GM18502 (cell line): ENCODE data around the gene TSHZ2.

Source experiments
- ATAC-seq: cut with Tn5 transposase; IDR thresholded peaks from one replicate; pipeline ENCODE4 v1.9.1; 2021; ENCODE audit warnings: mild to moderate bottlenecking; ENCODE audit not compliant: unreplicated experiment, poor library complexity

TSHZ2 gene

DNA sequence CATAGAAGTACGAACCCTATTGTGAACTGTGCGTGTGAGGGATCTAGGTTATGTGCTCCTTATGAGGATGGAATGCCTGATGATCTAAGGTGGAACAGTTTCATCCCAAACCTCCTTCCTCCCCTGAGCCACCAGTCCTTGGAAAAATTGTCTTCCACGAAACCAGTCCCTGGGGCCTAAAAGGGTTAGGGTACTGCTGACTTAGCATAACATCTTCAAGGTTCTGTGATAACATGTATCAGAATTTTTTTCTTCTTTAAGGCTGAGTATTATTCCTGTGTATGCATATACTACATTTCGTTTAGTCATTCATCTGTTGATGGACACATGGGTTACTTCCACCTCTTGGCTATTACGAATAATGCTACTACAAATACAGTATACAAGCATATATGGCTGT lies 80.2 kb downstream of the TSHZ2 start:
- no peak for ATAC-seq

DNA sequence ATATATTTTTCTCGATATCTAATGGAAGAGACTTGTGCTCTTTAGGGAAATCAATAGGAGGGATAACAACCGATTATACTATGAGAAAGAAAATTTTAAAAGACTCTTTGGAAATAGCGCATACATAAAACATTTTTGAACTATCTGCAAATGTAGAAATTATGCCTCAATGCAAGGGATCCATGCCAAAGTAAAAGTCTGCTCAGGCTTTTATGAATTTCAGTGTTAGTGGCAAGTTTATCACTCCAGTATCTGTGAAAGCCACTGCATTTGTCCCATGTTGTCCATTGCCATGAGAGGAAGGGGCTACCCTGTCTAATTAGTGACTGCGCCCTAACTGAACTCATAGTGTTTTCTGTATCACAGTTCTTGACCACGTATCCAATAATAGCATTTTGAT lies 81.4 kb downstream of the TSHZ2 start:
- no peak for ATAC-seq

DNA sequence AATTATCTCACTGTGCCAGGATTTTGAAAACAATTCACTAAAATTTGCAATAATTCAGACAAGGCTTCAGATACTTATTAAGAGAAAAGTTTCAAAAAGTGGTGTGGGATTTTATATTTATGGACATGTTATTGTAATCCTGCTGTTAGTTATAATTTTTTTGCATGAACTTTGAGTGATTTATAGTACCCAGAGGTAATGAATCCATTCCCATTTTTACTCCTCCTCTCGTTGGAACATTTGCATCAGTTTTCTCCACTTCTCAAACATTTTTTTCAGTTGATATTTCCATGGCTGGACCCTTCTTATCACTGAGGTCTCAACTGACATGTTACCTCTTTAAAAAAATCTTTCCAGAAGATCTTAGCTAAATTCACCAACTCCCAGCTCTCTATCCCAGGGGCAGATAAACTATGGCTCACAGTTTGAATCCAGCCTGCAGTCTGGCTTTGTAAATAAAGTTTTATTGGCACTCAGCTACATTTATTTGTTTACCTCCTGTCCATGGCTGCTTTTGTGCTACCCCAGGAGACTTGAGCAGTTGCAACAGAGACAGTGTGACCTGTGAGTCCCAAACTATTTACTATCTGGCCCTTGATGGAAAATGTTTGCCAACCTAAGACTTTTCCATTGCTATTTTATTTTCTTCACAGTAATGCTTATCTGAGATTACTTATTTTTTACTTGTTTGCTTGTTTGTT lies 83.4 kb downstream of the TSHZ2 start:
- ATAC-seq: no peak

DNA sequence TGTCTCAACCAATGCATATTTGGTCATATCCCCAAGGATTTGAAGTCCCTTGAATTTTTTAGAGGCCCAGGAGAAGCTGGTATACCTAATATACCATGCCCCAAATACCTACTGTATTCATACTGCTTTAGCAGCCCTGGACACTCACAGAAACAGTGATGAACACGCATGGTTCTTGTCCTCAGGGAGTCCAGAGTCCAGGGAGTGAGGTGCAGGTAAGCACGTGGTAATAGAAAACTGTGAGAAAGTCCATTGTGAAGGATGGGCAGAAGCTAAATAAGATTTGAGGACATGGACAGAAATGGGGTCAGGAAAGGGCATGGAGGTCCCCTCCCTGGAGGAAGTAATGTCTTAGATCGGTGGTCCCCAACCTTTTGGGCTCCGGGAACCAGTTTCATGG lies 85.4 kb downstream of the TSHZ2 start:
- no peak for ATAC-seq

DNA sequence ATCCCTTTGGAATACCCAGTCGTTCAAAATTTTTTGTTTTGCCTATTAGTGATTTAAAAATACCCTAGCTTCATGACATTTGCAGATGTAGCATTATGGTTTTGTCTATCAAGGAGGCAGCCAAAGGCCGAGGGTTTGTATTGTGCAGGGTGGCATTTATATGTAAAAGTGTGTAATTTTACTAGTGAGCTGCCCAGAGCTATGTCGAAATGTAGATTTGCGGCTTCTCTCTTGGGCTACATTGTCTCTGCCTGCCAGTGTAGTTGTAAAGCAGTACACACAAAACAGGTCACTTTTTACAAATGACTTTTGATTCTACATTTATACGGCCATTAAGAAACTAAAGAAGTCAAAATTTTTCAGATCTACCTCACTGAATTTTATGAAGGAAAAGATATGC lies 87.7 kb downstream of the TSHZ2 start:
- ATAC-seq: no peak

DNA sequence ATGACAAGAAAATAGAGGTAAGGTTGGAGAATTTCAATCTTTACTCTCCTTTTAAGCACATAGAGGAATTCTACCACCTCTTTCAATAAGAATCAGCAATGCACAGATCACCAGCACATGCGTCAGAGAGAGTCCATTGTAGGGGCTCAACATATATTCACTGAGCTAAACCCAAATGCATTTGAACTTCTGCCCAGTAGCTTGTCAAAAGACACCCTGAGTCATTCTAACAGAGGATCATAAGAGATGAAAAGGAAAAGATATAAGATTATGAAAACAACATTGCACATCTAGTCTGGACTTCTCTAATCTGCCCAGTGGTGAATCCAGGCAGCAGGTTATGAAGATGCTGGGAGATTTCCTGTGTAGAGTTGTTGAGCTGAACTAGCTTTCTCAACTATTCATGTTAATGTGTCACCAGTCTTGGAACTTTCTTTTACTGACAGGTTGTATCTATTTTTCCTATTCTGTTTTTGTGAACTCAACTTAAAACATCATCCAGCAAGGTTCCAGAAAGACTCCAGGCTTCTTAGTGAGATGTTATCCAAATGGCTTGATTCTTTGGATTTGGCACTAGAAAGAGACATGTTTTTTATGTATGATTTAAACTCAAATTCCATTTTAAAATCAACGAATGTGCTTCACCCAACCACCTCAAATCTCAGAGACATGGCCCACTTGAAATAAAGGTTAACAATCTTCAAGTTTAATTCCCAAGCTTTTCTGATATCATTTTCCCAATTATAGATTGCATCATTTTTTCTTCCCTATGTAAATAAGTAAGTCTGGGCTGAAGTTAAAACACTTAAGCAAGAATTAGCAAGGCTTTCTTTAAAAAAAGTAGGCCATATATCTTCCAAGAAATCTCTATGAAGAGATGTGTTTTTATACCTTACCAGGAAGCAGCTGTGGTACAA lies 89.3 kb downstream of the TSHZ2 start:
- no peak for ATAC-seq

DNA sequence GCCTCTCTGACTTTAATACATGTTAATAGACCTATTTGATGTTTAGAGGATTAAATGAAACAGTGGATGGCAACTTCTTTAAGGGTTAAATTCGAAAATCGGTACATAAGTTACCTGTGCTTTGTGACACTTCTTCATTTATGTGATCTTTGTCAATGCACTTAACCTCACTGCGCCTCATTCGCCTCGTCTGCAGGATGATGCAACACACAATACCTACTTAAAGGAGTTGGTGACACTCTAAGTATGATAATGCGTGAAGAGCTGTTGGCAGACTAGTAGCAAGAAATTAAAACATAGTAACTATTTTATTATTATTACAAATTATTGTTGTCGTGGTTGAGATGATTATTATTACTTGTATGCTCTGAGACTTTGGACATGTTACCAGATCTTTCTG lies 92.8 kb downstream of the TSHZ2 start:
- no peak for ATAC-seq

DNA sequence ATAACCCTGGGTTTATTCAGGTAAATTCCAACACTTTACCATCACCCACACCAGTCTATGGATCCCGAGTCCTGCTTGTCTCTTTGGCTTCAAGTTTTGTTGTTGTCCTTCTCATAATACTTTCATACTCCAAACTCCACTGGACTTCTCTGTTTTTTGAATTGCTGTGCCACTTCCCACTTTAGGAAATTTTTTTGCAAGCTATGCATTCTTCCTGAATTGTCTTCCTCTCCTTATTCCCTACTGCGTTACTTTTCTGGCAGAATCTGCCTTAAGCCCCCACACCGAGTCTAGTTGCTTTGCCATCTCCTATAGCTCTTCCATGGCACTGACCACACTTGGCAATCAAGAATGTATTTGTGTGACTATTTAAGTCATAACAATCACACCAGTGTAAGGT lies 96.1 kb downstream of the TSHZ2 start:
- ATAC-seq: no peak

DNA sequence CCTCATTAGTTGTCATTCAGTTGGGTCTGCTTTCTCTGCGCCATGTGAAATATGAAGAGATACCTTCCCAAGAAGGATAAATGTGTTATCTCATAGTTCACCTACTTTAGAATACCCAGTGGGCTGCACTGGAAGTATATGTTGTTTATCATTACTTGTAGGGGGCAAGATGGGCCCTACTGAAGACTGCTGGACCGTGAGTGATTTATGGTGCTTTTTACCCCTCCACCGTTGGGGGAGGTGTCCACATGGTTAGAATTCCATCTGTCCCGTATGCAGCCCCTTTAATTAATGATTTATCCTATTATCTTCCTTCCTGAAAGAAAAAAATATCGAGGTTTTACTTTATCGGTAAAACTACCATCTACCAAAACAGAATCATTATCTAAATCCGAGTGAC lies 97.0 kb downstream of the TSHZ2 start:
- ATAC-seq: no peak

DNA sequence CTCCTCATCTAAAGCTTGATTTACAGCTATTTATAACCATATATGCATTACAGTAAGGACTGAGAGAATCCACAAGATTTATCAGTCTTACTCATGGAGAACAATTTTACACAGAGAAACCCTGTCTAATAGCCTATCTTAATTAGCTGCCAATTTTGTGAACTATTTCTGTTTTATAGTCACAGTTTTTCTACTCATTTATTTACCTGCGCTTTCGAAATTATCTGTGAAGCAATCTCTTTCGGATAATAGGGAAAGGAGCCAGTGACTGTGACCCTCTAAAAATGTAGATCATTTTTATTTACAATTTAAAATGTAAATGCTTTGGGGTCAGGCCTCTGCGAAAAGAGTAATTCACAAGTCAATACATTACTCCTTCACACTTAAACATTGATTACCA lies 98.1 kb downstream of the TSHZ2 start:
- no peak for ATAC-seq

DNA sequence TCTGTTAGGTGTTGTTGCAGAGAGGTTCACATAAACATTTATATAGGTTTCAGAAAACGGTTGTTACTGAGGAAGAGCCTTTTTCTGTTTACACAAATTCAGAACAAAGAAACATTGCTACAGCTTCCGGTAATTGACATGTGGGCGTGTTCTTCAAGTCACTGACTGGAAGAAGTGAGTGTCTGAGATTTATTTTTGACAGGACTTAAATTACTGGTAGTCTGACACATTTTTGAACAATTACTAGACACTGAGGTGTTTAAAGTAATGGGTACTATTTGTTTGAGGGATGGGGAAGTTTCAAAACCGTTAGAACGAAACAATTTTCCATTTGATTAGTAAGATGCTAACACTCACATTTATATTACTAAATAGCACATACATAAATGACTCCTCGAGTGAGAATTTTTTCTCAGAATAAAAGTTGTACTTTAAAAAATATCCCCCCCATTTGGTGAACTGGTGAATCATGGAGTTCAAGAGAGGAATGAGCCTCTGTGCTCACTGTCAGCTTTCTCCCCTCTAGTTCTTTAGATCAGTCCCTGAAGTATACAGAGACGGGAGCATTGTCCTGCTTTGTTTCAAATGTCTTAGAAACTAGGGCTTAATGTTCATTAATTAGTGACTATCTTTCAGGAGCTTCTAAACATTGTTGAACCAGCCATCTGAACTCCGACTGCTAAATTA lies 98.7 kb downstream of the TSHZ2 start:
- no peak for ATAC-seq

DNA sequence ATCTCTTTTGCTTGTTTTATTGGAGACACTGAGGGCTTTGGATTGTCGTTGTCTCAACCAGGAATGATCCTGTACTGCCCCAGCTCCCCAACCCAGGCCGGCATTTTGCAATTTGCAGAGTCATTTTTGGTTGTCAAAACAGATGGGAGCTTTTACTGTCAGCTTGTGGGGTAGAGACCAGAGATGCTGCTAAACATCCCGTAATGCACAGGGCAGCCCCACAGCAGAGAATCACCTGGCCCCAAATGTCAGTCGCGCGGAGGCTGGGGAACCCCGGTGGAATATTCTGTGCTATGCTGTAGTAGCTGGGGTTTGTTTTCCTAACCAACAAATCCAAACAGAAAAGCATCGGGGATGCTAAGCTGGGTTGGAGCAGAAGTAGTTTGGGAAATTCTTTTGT lies 99.7 kb downstream of the TSHZ2 start:
- no peak for ATAC-seq

DNA sequence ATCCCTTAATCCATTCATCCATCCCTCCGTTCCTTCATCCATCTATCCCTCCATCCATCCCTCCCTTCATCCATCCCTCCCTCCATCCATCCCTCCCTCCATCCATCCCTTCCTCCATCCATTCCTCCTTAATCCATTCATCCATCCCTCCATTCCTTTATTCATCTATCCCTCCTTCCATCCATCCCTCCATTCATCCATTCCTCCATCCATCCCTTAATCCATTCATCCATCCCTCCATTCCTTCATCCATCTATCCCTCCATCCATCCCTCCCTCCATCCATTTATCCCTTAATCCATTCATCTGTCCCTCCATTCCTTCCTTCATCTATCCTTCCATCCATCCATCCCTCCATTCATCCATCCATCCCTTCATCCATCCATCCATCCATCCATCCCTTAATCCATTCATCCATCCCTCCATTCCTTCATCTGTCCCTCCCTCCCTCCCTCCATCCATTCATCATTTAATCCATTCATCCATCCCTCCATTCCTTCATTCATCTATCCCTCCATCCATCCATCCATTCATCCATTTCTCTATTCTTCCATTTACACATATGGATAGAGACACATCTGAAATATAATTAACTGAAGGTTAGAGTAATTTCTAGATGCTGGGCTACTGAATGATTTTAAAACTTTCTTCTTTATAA lies 100.9 kb downstream of the TSHZ2 start:
- no peak for ATAC-seq

DNA sequence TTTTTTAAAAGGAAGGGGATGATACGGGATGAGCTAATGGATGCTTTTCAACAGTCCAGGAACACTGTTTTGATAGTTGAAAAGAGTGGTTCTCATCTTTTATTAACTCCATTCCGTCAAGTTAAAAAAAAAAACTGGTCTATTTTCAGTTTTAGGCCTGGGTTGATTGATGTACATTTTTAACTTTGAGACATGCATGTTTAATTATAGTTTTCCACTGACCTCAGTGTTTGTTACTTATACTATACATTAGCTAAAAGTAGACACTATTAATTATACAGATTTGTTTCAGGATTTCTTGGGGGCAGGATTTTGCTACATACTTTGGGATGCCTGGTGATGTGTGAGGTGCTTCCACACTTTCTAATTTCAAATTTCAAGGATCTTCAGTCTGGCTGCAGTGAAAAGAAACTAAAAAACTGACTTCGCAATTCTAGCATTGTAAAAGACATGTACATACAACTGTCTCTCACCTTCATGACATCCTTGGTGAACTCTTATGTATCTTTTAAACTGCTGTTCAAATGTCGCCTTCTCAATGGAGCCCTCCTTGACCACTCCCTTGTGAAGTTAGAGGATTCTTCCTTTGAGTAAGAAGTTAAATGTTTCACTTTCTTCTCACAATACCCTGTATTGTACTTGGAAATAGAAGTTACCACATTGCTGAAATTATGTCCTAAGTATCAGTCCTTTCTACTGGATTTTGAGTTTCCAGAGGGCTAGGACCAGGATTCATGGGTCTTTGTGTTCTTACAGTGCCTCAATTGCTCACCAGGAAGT lies 101.7 kb downstream of the TSHZ2 start:
- ATAC-seq: no peak

DNA sequence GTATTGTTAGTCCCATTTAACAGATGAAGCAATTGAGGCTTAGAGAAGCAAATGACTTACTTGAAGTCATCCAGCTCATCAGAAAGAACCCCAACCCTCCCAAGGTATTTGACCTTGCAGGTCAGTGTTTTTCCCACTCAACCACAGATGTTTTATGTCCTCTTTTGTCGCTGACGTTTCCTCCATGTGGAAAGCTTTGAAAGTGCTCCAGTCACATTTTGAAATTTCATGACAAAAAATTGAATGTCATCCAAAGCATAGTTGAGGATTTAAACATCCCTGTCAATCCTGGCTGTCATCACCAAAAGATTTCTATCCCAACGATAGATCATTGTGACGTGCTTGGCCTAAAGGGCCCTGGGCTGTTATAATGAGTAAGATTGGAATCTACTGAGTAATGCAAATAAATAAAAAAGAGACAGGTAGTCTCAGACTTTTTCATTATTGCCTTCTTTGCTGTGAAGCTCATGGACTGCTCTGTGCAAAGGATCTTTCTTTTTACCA lies 102.7 kb downstream of the TSHZ2 start:
- no peak for ATAC-seq

DNA sequence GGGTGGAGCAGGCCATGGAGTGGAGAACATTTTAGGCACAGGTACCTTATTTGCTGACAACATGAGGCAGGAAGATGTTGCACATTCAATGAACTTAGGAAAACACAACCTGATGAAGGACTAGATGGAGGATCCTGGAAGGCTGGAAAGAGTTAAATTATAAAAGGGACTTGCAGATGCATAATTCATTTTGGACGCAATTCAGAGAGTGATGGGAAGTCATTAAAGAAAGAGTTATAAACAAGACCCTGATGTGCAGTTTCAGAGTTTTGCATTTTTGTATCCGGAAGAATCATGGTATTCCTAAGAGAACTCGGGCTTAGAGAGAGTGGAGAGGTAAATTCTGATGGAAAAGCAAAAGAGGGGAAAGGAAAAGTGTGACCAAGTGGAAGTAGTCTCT lies 104.5 kb downstream of the TSHZ2 start:
- ATAC-seq: no peak

DNA sequence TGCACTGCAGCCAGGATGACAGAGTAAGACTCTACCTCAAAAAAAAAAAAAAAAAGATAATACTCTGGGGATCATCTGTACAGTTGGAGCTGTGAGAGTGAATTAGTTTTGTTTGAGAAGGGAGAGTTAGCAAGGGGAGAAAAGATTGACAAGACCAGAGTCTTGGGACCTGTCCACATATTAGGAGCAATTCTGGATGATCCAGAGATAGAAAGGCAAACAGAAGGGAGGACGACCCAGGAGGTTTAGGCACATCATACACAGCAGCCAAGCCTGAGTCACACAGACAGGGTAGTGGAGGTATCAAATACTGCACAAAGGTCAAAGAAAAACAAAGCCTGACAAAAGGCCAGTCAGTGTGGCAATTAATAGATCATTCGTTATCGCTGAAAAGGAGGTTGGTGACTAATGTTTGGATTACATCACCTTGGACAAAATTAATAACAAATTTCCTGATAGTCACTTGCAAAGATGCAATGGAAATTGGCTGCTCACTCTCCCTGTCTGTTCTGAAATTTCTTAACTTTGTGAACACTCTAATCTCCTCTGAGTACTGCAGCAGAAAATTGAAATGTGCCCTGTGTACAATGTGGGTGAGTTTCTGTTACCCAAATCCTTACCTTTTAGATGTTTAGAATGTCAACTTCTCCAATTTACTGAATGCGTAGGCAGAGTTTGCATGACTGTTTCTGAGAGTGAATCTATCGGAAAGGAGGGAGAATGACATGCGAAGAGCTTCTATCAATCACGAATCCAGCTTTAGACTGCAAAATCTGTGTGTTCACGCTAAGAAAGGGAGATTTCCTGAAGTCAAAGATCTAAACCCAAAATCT lies 105.4 kb downstream of the TSHZ2 start:
- no peak for ATAC-seq

DNA sequence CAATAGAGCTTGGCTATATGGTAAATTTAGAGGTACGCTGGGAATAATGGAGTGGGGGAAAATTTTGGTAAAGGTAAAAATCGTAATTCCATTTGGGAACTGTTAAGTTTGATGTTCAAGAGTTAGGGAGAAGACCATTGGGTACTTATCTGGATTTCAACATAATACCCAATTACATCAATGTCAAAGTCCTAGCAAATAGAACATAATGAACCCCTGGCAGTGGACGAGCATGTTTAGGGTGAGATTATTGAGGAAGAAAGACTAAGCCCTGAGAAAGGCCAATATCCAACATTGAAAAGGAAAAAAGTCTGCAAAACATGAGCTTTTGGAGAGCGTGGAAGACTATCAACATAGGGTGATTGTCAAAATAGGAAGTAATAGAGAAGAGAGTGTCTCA lies 106.6 kb downstream of the TSHZ2 start:
- ATAC-seq: no peak

DNA sequence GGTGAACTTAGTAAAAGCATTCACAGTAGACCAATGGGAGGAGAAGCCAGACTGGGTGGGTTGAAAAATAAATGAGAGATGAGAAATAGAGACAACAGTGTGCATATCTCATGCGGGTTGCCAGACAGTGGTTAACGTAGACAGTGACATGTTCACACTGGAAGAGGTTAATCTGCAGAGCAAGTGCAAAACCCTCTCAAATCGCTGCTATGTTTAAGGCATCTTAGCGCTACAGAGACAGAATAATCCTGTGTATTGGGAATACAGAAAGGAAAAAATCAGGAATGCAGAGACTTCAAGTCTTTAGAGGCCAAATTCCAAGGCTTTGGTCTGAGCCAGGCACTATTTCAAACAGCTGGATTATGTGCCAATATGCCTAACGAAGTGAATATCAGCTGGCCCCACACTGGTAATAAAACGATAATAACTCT lies 107.1 kb downstream of the TSHZ2 start:
- no peak for ATAC-seq
